Activated CD4-positive, alpha-beta memory T cell treated with anti-CD3 and anti-CD28 coated beads for 36 hours (primary cell): ENCODE data around the gene ARHGEF12. TPM values are rescaled to one million over a fixed set of nuclear protein-coding genes. Genes with fewer than 3 reads are reported as not detected.

Source experiments
- CTCF ChIA-PET: fragments of 350-600 bp; sonication (Branson Sonifier 250); formaldehyde crosslinking; loops from one replicate; lab custom pipeline; 2021; ENCODE audit warnings: antibody characterized with exemption, inconsistent platforms; lab: Charles Lee
- POLR2A ChIA-PET: fragments of 350-600 bp; sonication (Branson Sonifier 250); formaldehyde crosslinking; loops from one replicate; lab custom pipeline; 2021; ENCODE audit warnings: antibody characterized with exemption; lab: Charles Lee
- DNase-seq: peaks from one replicate; pipeline ENCODE4 v3.0.0-alpha.2; 2020
- H3K27ac Mint-ChIP-seq: one replicate; pipeline ENCODE4 v1.8.0; 2021; ENCODE audit warnings: mixed read lengths
- H3K27me3 Mint-ChIP-seq: one replicate; pipeline ENCODE4 v1.8.0; 2021; ENCODE audit warnings: mixed read lengths
- H3K36me3 Mint-ChIP-seq: one replicate; pipeline ENCODE4 v1.8.0; 2021; ENCODE audit warnings: mixed read lengths
- H3K4me1 Mint-ChIP-seq: one replicate; pipeline ENCODE4 v1.8.0; 2021; ENCODE audit warnings: low read depth, mixed read lengths
- H3K4me3 Mint-ChIP-seq: one replicate; pipeline ENCODE4 v1.8.0; 2021; ENCODE audit warnings: mild to moderate bottlenecking, mixed read lengths
- H3K9me3 Mint-ChIP-seq: one replicate; pipeline ENCODE4 v1.8.0; 2021; ENCODE audit warnings: mixed read lengths
- intact Hi-C: fragments of 100-400 bp; cut with micrococcal nuclease; formaldehyde crosslinking; loops from one replicate; pipeline ENCODE4 v1.15.1; 2023
- total RNA-seq, 2 experiments: library from RNA; stranded (reverse); gene quantifications; one replicate each; pipeline ENCODE4 v1.2.3, GENCODE V29; 2021

The ARHGEF12 gene
- total RNA-seq, 2 experiments from 2014 or later: 16.4 to 16.9 TPM

DNA sequence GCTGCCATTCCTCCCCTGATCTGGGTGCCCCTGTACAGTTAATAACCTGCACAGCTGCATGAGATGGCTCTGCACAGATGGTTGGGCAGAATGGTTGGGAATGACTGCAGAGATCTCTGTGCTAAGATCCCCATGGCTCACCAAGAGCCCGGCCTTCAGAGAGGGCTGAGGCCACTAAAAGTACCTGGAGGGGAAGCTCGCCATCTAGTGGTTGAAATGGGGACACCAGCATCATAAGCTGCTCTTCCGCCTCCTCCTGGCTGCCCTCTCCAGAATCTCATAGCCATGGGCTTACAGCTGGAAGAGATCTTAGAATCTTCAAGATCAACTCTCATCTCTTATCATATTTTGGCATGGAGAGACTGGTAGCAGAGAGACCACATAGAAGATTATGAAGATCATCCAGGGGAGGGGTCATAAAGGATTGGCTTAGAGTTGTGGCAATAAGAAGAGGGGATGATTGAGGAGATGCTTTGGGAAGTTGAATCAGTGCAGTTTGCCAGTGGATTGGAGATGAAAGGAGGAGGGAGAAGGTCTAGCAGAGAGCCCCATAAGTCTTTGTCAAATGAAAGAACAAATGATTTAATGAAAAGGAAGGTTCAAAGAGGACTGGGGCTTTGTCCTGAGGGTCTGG is 33.1 kb upstream of the ARHGEF12 start:
- Mint-ChIP-seq H3K4me3 (no peak overlapping the region), H3K27me3 (peaks cover 19% of the 10 kb centered on the region), H3K4me1 (no peaks in the 10 kb centered on the region), H3K36me3 (no peaks in the 10 kb centered on the region), H3K9me3 (no peaks in the 10 kb centered on the region), H3K27ac (no peak overlapping the region)
- CTCF ChIA-PET: interaction anchor here (0.8 to 10.3 kb wide), 15 partner anchors 9 to 373 kb away, joined by 3 to 225 read pairs (median 5); partner anchors contain the start of gene TLCD5
- DNase-seq: peak; percentile 65
- POLR2A ChIA-PET: interaction anchor here (1.0 kb wide), 1 partner anchor 69 kb away, joined by 3 read pairs; no protein-coding TSS in a partner anchor
- intact Hi-C loops: loop anchor here (1.0 kb wide), 2 partner anchors 68 to 131 kb away; no protein-coding TSS in a partner anchor

DNA sequence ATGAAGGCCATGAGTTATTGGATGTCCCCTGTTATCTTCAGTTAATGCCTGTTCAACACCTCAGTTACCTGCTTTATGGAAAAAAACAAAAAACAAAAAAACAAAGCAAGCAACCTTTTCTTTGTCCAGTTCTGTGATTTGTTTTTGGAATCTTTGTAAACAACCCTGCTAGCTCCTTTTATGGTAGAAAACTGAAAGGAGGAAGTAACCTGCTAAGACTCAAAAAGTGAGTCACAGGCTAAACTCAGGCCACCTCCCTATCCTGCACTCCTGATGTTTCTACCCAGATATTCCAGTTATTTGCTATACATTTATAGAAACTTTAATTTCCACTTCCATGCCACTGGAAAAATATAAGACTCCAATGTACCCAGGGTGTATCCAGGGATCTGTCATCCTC is 31.7 kb upstream of the ARHGEF12 start:
- intact Hi-C loops: no loop called here
- H3K4me1 Mint-ChIP-seq: no peaks in the 10 kb centered on the region
- no peak overlapping the region for H3K27ac Mint-ChIP-seq
- POLR2A ChIA-PET: no interaction called here
- no peak for DNase-seq
- peaks cover 18% of the 10 kb centered on the region for H3K27me3 Mint-ChIP-seq
- H3K36me3 Mint-ChIP-seq: no peaks in the 10 kb centered on the region
- CTCF ChIA-PET: interaction anchor here (0.8 to 10.3 kb wide), 6 partner anchors 13 to 133 kb away, joined by 3 to 225 read pairs (median 20); no protein-coding TSS in a partner anchor
- H3K9me3 Mint-ChIP-seq: no peaks in the 10 kb centered on the region
- H3K4me3 Mint-ChIP-seq: no peak overlapping the region

DNA sequence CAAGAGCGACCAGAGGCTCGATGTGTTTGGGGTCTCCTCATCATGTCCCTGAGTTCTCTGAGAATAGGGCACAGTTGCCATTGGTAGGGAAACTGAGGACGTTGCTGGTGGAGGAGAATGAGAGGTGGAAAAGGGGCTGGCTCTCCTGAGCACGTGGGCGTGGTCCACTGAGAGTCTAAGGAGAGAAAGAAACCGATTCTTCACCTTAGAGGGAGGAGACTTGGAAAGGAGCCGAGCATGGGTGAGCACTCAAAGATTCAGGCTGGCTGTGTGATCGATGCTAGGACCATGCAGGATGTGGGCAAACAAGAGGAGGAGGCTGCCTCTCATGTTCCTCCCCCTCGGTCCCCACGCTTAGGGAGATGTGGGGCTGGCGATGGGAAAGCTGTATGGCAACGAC is 30.9 kb upstream of the ARHGEF12 start:
- ChIA-PET POLR2A (no interaction called here), CTCF (interaction anchor here (1.1 to 10.3 kb wide), 2 partner anchors 10 to 72 kb away, joined by 4 to 225 read pairs; no protein-coding TSS in a partner anchor)
- no peak for DNase-seq
- H3K27me3 Mint-ChIP-seq: peaks cover 15% of the 10 kb centered on the region
- intact Hi-C loops: no loop called here
- no peaks in the 10 kb centered on the region for H3K9me3 Mint-ChIP-seq
- H3K36me3 Mint-ChIP-seq: no peaks in the 10 kb centered on the region
- H3K27ac Mint-ChIP-seq: no peak overlapping the region
- no peaks in the 10 kb centered on the region for H3K4me1 Mint-ChIP-seq
- H3K4me3 Mint-ChIP-seq: no peak overlapping the region

DNA sequence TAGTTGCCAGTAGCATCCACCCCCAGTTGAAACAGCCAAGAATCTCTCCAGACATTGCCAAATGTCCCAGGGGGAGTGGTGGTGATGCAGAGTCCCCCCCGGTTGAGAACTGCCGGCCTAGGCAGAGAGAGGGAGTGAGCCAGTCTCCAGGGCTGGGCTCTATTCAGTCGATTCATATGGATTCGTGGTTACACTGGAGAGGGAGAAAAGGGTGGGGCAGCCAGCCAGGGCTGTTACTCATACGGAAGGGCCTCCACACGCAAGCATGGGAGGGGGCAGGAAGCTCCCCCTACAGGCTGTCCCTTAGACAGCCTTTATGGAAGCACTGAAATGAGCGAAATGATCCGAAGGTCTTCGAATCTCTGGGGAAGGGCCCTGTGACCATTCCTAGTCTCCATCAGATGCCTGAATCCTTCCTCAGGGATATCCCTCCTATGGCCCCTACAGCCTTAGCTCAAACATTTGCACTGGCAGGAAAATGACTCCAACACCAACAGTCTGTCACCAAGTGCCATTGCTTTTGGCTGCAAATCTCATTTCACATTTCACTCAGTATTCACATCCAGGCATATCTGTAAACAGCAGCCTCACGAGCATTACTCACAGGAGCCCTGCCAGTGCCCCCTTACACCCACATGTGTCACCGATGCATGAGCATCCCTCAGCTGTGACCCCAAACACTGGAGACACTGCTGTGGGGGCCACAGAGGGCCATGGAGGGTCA is 29.5 kb upstream of the ARHGEF12 start:
- Mint-ChIP-seq H3K36me3 (no peaks in the 10 kb centered on the region), H3K4me1 (no peaks in the 10 kb centered on the region), H3K9me3 (no peaks in the 10 kb centered on the region), H3K27me3 (peaks cover 12% of the 10 kb centered on the region), H3K27ac (no peak overlapping the region), H3K4me3 (no peak overlapping the region)
- intact Hi-C loops: no loop called here
- ChIA-PET CTCF (no interaction called here), POLR2A (no interaction called here)
- no peak for DNase-seq

DNA sequence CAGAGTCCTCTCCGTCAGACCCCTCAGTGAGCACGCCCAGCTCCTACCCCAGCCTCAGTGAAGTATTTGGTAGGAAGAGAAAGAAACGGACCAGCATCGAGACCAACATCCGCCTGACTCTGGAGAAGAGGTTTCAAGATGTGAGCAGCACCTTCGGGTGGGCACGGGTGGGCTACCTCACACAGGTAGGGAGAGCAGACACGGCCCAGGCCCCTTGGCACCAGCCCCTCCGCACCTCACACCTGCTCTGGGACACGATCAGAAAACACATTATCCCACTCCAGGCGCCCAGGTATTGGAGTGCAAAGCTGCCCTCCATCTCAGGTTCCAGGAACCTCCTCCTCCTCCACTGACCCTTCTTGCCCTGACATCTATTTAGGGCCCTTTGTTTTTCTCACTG is 28.7 kb upstream of the ARHGEF12 start:
- CTCF ChIA-PET: no interaction called here
- intact Hi-C loops: no loop called here
- Mint-ChIP-seq H3K4me1 (no peaks in the 10 kb centered on the region), H3K27ac (no peak overlapping the region), H3K36me3 (no peaks in the 10 kb centered on the region), H3K4me3 (no peak overlapping the region), H3K9me3 (no peaks in the 10 kb centered on the region), H3K27me3 (peaks cover 7% of the 10 kb centered on the region)
- DNase-seq: no peak
- POLR2A ChIA-PET: no interaction called here

DNA sequence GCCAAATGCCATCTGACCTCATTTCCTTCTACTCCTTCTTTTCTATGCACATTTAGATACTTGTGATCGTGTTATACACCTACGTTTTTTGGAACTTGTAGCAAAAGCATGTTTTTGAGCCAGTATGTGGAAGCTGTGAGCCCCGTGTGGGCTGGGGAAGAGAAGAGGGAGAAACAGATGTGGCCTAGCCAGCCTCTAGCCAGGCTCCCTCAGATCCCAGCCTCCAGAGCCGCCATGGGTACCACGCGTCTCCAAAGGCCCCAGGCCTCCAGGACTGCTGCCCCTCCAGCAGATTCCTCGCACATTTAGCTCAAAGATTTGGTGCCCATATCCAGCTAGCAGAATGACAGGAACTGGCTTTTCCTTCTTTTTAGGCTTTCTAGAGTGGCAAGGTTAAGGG is 28.1 kb upstream of the ARHGEF12 start:
- ChIA-PET CTCF (no interaction called here), POLR2A (no interaction called here)
- intact Hi-C loops: no loop called here
- DNase-seq: no peak
- no peak overlapping the region for H3K4me3 Mint-ChIP-seq
- H3K9me3 Mint-ChIP-seq: no peaks in the 10 kb centered on the region
- peaks cover 6% of the 10 kb centered on the region for H3K27me3 Mint-ChIP-seq
- no peaks in the 10 kb centered on the region for H3K4me1 Mint-ChIP-seq
- no peak overlapping the region for H3K27ac Mint-ChIP-seq
- H3K36me3 Mint-ChIP-seq: no peaks in the 10 kb centered on the region

DNA sequence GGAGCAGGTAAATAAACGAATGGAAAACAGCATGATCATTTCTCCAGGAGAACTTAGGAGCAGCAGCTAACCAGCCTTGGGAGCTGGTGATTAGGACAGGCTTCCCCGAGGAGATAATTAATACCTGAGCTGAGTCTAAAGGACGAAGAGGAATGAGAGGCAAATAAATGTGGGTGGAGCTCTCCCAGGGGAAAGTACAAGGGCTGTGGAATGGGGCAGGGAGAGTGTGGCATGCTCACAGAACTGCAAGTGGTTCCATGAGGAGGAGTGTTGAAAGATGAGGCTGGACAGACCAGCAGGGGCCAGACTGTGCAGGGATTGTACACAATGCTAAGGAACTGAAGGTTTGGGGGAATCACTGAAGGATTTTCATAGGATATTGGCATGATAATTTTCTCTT is 25.3 kb upstream of the ARHGEF12 start:
- Mint-ChIP-seq H3K4me3 (no peak overlapping the region), H3K9me3 (no peaks in the 10 kb centered on the region), H3K27me3 (peaks cover 6% of the 10 kb centered on the region), H3K36me3 (no peaks in the 10 kb centered on the region), H3K27ac (no peak overlapping the region), H3K4me1 (no peaks in the 10 kb centered on the region)
- ChIA-PET POLR2A (no interaction called here), CTCF (no interaction called here)
- intact Hi-C loops: no loop called here
- DNase-seq: no peak

- ChIA-PET POLR2A (no interaction called here), CTCF (interaction anchor here (1.2 to 1.9 kb wide), 3 partner anchors 9 to 85 kb away, joined by 3 to 10 read pairs (median 4); no protein-coding TSS in a partner anchor)
- no peak for DNase-seq
- Mint-ChIP-seq H3K9me3 (no peaks in the 10 kb centered on the region), H3K4me1 (no peaks in the 10 kb centered on the region), H3K27ac (no peak overlapping the region), H3K4me3 (no peak overlapping the region), H3K27me3 (peaks cover 20% of the 10 kb centered on the region), H3K36me3 (no peaks in the 10 kb centered on the region)
- intact Hi-C loops: no loop called here
Measured at GRCh38 chr11:120314861-120315260, 21.4 kb upstream of the ARHGEF12 start.

- ChIA-PET POLR2A (no interaction called here), CTCF (interaction anchor here (1.3 to 2.4 kb wide), 3 partner anchors 13 to 18 kb away, joined by 3 to 11 read pairs (median 3); no protein-coding TSS in a partner anchor)
- Mint-ChIP-seq H3K27ac (no peak overlapping the region), H3K4me3 (no peak overlapping the region), H3K27me3 (peaks cover 26% of the 10 kb centered on the region), H3K36me3 (no peaks in the 10 kb centered on the region), H3K4me1 (no peaks in the 10 kb centered on the region), H3K9me3 (no peaks in the 10 kb centered on the region)
- intact Hi-C loops: no loop called here
- no peak for DNase-seq
Measured at GRCh38 chr11:120316880-120317688, 19.1 kb upstream of the ARHGEF12 start.

- Mint-ChIP-seq H3K4me3 (no peak overlapping the region), H3K36me3 (no peaks in the 10 kb centered on the region), H3K4me1 (no peaks in the 10 kb centered on the region), H3K27ac (no peak overlapping the region), H3K27me3 (peaks cover 29% of the 10 kb centered on the region), H3K9me3 (no peaks in the 10 kb centered on the region)
- intact Hi-C loops: no loop called here
- DNase-seq: no peak
- CTCF ChIA-PET: interaction anchor here (1.3 to 2.4 kb wide), 3 partner anchors 14 to 17 kb away, joined by 3 to 11 read pairs (median 3); no protein-coding TSS in a partner anchor
- POLR2A ChIA-PET: no interaction called here
Measured at GRCh38 chr11:120317689-120318480, 18.3 kb upstream of the ARHGEF12 start.

- no peak overlapping the region for H3K4me3 Mint-ChIP-seq
- no peak for DNase-seq
- peaks cover 33% of the 10 kb centered on the region for H3K27me3 Mint-ChIP-seq
- no peaks in the 10 kb centered on the region for H3K36me3 Mint-ChIP-seq
- ChIA-PET CTCF (no interaction called here), POLR2A (no interaction called here)
- intact Hi-C loops: no loop called here
- no peak overlapping the region for H3K27ac Mint-ChIP-seq
- no peaks in the 10 kb centered on the region for H3K9me3 Mint-ChIP-seq
- H3K4me1 Mint-ChIP-seq: no peaks in the 10 kb centered on the region
Measured at GRCh38 chr11:120318906-120319305, 17.3 kb upstream of the ARHGEF12 start.
